Activated CD8-positive, alpha-beta memory T cell treated with anti-CD3 and anti-CD28 coated beads for 1 hour (primary cell): Measurements from ENCODE around the gene PEX11B.
"Not testable (repeated sequence)": the region's sequence is repeated elsewhere in the genome, so short reads cannot be mapped to it uniquely, and the experiment has no call there.

Experiments used
- DNase-seq, 2 donors: peaks; one replicate each; pipeline ENCODE4 v3.0.0-alpha.2; 2020; ENCODE audit warnings: low read depth in 1 of 2; ENCODE audit errors: extremely low read depth in 1 of 2

Gene PEX11B

DNA sequence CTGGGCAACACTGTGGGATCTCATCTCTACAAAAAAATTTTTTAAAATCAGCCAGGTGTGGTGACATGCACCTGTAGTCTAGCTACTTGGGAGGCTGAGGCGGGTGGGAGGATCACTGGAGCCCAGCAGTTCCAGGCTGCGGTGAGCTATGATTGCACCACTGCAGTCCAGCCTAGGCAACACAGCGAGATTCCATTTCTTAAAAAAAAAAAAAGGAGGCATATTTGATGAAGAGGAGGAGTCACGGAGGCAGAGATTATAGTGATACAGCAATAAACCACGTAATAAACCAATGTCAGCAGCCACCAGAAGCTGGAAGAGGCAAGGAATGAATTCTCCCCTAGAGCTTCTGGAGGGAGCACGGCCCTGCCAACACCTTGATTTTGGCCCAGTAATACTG lies 35.3 kb upstream of the PEX11B start:
- DNase-seq = no peak

DNA sequence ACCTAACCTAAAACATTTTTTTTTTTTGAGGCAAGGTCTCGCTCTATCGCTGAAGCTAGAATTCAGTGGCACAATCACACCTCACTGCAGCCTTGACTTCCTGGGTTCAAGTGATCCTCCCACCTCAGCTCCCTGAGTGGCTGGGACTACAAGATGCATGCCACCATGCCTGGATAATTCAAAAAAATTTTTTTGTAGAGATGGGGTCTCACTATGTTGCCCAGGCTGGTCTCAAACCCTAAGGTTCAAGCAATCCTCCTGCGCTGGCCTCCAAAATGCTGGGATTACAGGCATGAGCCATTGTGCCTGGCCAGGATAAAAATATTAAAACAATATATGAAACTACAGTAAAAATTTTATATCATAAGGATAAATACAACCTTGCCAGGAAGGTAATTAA lies 34.4 kb upstream of the PEX11B start:
- DNase-seq = no peak

DNA sequence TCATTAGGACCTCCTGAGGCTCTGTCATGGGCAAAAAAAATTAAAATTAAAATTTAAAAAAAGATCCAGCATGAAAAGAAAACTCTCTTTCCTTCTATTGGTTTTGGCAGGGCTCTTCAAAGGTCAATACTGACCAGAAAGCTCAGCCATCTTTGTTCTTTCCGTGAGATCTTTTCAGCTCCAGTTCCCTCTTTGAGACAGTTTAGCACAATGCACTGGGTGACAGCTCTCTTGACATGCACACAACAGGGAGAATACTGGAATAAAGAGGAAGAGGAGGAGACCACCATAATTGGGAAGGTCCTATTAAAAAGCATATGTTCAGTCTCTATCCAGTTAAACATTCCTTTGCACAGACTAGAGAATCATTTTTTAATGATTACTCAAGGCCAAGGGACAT lies 33.0 kb upstream of the PEX11B start:
- DNase-seq = no peak

DNA sequence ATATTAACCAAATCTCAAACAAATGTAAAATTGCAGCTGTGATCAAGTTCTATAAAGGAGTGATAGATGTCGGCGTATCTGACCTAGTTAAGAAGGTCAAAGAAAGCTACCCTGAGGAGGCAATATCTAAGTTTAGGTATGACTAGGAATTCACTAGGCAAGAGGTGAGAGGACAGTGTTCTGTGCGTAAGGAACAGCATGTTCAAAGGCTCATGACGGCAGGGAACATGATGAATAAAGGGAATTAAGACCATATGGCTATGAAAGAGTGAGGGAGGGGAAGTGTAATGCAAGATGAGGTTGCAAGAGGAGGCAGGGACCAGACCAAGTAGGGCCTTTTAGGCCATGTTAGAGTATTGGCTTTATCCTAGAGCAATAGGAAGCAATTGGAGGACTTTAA lies 30.7 kb upstream of the PEX11B start:
- DNase-seq = no peak

DNA sequence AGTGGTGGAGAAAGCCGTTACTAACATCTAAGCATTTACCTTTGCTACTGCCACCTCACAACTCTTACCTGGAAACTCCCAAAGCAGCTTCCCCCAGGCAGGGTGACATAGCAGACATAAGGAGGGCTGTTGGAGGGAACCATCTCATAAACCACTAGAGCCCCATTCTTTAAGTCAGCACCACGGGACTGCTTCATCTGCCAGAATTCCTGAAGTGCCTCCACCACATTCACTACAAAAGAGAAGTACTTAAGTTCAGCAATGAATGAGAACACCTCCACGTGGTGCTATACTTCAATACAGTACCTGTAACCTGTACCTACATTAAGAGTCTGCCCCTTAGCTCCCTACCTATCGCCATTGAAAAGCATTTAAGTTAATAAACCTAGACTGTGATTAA lies 29.0 kb upstream of the PEX11B start:
- no peak for DNase-seq

DNA sequence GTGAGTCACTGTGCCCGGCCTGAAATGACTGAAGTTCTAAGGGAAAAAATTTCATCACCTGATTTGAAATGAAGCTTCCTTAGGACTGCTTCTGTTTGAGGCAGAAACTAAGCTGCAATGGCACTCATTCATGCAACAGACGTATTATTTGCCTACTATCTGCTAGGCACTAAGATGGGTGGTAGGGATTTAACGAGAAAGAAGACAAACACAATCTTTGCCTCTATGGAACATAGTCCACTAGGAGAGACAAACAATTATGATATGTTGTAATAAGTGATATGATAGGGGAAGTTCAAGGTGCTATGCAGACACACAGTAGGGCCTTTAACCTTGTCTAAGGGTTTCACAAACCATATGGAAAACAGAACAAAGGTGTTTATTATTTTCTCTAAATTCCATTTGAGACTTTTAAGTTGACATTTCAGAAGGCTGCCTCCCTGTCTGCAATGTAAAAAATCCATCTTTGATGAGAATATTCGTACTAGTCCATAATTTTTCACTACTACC lies 28.0 kb upstream of the PEX11B start:
- DNase-seq = no peak

DNA sequence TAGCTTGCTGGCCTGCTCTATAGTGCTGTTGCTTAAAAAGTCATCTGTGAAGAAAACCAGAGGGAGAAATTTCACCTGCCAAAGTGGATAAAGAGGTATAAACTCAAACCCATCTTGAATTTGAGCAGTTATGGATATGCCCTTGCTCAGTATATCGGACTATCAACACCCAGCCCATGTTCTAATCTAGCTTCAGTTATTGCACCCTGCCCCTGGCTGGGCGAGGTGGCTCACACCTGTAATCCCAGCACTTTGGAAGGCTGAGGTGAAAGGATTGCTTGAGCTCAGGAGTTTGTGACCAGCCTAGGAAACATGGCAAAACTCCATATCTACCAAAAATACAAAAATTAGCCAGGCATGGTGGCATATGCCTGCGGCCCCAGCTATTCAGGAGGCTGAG lies 26.0 kb upstream of the PEX11B start:
- no peak for DNase-seq

DNA sequence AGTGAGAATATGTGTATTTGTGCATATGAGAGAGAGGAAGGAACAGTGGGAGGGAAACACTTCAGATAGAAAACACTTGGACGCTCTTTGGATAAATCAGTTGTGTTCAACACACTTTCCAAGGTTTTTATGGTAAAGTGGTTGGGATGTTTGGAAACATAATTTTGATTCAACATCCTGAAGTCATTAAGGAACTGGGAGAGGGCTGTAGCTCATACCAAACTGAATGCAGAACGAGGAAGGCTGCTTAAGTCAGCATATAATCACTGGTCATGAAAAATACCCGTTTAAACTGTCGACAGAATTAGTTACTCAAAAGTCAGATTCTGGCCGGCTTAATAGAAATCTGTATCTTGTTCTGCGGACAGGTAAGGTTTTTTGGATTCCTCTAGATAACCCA lies 24.4 kb upstream of the PEX11B start:
- DNase-seq = no peak

DNA sequence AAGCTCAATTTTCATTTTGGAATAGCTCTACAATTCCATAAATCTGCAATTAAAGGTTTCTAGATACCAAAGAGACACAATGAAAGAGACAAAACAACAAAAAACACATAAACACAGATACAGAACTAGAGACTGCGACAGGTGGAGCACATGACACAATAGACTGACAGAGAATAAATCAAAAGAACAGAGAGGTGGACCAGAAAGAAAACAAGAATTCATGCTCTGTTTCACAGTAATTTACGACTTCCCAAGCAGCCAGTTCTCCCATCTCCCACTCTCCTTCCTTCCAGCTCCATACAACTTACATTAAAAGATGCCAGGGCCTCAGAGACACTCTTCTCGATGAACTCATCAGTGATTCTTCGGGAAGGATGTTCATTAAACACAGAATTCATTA lies 23.9 kb upstream of the PEX11B start:
- DNase-seq = no peak

DNA sequence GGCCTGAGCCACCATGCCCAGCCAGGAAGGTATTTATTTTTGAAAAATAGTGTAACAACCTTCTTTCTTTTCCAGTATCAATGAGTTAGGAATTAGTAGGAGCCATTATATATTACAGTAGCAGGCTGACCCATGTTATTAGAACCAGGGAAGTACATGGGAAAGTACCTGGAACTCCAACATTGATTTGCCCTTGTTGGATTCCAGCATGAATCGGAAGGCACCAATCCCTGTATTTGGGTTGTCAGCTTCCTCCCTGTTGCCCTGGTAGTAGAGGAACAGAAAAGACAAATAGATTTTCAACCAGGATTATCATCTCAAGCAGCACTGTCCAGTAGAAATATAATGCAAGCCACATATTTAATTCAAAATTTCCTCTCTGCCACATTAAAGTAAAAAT lies 18.9 kb upstream of the PEX11B start:
- DNase-seq = no peak

DNA sequence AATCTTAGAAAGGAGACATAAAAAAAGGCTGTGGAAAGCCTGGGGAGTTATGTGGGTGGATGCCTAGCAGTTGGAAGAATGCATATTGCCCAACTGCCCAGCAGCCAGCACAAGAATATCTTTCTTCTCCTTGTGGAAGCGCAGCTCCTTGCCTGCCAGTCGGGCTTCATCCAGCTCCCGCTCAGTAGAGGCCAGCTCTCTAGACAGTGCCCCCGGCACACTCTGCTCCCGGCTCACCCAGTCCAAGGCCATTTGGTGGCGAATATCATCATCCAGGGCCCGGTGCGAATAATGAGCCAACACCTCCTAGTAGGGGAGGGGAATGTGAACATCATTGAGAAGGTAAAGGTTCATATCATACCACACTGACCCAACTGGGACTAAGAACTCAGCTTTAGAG lies 17.7 kb upstream of the PEX11B start:
- no peak for DNase-seq

DNA sequence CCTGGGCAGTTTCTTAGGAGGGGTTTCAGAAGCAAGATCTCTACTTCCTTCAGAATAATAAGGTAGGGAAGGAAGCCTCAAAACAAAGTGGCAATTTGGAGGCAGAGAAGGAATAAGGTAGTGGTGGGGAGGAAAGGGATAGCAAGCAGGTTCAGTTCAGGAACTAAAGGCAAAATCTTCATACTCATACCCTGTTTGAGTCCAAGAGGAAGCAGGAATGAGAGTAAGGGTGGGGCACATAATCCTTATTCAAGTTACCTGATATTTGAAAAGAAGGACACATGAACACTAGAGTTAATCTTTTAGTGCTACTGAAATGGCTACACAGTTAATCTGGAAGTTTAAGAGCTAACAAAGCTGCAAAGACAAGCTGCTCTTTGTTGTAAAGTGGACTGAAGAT lies 17.2 kb upstream of the PEX11B start:
- DNase-seq = no peak

DNA sequence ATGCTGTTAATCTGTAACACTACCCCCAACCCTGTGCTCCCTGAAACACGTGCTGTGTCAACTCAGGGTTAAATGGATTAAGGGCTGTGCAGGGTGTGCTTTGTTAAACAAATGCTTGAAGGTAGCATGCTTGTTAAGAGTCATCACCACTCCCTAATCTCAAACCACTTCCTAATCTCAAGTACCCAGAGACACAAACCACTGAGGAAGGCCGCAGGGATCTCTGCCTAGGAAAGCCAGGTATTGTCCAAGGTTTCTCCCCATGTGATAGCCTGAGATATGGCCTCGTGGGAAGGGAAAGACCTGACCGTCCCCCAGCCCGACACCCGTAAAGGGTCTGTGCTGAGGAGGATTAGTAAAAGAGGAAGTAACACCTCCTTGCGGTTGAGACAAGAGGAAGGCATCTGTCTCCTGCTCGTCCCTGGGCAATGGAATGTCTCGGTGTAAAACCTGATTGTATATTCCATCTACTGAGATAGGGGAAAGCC lies 14.0 kb upstream of the PEX11B start:
- DNase-seq = not testable (repeated sequence)

DNA sequence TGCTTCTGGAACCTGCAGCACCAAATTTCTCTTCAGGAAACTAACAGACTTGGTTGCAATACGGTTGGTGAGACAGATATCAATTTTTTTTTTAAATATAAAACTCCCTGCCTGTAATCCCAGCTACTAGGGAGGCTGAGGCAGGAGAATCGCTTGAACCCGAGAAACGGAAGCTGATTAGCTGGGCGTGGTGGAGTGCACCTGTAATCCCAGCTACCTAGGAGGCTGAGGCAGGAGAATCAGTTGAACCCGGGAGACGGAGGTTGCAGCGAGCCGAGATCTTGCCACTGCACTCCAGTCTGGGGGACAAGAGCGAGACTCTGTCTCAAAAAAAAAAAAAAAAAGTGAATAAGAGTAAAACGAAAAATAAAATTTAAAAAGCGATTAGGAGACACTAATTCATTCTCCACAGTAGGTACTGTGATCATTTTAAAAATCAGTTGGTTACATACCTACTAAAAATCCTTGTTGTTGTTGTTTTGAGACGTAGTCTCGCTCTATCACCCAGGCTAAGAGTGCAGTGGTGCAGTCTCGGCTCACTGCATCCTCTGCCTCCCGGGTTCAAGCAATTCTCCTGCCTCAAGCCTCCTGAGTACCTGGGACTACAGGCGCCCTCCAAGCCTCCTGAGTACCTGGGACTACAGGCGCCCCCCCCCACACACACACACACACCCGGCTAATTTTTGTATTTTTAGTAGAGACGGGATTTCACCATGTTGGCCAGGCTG lies 9.6 kb upstream of the PEX11B start:
- DNase-seq = no peak

DNA sequence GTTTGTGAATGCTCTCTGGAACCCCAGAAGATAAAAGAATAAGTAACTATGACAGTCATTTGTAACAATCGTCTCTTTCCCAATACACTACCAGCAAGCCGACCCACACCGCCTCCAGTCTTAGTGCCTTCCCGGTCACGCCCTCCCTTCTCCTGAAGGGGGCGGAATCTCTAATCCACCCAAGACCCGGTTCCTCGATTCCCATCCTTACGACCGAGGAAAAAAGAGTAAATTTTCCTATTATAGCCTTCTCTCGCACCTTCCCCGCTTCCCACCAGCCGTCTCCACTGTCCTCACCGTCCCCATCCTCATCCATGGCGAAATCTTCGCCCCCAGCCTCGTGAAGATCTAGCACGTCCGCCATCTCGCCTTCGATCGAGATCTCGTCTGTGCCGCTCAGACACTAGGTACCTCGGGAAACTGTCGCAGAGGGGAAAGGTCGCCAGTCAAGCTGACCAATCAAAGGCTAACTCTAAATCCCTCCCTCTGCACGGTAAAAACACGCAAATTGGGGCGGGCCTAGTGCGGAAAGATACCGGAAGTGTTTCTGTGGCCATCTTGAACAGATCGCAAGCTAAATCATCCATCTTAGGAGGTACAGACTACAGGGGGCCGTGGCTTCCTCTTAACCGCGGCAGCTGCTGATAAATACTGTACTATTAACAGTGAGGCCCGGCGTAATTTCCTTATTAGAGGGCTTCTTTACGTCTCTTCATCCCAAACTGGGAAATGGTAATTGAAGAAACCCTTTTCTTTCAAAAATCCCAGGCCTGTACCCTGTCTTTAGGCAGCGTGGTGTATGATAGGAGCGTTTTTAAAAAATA lies 8.8 kb upstream of the PEX11B start, which contains the start of gene RBM8A:
TSS of gene RBM8A (minus strand) at position 422 of the 824 bp plus-strand sequence. CDS start at position 364, 58 bp downstream.
- peak; percentile 77 to 89 for DNase-seq

DNA sequence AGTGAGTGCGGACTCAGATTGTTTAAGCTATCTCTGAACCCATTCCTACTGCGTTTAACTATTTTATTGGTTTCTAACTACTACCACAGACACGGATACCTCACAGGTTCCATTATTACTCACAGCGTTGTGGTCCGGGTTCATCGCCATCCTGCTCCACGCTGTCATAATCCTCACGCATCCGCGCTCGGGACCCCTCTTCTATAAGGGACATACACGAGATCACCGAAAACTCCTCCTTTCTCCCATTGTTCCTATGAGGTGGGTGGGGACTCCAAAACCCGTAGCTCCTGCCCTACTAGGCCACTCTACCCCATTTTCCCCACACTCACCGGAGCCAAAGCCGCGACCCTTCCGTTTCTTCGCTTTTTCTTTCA lies 8.2 kb upstream of the PEX11B start:
- no peak for DNase-seq

DNA sequence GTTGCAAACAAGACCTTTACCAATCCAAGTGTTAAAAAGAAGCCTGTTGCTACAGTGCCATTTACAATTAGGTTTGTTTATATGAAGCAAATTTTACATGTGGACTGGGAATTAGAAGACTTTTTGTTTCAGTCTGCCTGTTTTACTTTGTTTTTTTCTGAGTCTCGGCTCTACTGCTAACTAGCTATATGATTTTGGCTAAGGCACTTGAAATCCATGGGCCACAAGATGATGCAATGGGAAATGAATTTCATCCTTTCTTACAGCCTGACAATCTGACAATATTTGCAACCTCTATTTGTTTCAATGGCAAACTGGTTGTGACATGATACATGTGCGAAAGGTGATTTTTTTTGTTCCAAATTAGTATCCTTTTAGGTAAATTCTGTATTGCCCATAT lies 3.7 kb upstream of the PEX11B start:
- no peak for DNase-seq

DNA sequence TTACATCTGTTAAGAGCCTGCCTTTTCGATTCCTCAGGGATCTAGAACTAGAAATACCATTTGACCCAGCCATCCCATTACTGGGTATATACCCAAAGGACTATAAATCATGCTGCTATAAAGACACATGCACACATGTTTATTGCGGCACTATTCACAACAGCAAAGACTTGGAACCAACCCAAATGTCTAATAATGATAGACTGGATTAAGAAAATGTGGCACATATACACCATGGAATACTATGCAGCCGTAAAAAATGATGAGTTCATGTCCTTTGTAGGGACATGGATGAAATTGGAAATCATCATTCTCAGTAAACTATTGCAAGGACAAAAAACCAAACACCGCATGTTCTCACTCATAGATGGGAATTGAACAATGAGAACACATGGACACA lies 1.8 kb upstream of the PEX11B start:
- DNase-seq = not testable (repeated sequence)

DNA sequence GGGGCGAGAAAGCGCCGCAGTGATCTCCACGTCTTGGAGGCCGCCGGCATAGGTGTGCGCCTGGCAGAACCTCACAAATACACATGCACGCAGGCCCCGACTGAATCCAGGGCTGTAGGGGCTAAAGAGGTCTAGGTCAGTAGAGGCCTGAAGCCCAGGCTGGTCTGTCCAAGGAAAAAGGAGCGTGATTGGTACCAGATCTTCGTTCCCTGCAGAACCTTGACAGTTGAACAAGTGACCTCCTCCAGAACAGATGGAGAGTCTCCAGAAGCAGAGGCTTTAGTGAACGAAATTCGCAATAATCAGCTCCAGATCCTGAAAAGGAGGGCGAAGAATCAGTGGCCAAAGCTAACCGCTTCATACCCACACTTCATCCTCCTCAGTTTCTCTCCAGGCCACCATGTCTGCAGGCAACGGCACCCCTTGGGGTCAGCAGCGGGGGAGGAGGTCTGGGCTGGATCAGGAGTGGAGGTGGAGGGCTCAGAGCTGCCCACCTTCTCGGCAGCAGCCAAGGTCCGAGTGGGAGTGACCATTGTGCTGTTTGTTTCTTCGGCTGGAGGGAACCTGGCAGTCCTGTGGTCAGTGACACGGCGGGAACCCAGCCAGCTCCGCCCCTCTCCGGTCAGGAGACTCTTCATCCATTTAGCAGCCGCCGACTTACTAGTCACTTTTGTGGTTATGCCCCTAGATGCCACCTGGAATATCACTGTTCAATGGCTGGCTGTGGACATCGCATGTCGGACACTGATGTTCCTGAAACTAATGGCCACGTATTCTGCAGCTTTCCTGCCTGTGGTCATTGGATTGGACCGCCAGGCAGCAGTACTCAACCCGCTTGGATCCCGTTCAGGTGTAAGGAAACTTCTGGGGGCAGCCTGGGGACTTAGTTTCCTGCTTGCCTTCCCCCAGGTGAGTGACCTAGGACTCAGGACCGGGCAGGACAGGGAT lies 749 bp upstream of the PEX11B start:
- no peak for DNase-seq

DNA sequence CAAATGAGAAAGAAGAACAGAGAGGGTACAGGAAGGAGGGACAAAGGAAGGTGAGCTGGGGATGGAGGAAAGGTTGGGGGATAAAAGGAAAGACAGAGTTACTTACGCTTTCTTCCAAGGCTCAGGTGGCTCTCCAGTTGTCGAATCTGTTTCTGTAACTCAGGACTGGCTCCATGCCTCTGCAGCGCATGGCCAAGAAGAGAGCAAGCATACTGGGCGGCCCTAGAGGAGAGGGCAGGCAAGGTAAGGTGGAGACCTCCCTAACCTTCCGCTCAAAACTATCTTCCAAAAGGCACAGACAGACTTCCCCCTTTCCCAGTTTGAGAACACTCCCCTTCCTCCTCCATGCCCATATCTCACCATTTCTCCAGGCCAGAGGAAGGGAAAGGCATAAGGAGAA lies 922 bp downstream of the PEX11B start:
- no peak for DNase-seq

DNA sequence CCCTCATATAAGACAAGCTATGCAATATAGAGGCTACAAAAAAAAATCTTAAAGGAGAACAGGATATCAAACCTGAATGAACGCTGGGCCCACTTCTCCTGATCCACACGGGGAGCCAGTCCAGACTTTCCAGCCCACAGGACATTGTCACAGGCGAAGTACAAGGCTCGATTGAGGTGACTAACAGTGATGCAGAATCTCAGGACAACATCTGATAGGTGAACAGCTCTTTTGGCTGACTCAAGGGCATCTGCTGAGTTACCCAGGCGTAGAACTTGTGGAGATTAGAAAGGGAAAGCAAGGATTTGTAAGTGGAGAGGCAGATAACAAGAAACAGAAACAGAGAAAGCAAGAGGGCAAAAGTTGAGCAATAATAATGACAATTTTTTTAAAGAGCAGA lies 1.8 kb downstream of the PEX11B start:
- no peak for DNase-seq
